Hematopoietic multipotent progenitor cell treated with erythropoietin and hydrocortisone succinate and interleukin-3 and kit ligand, for 8 days (in vitro differentiated cells): ENCODE results near the gene ADAM22.
"Not testable (repeated sequence)": the region's sequence is repeated elsewhere in the genome, so short reads cannot be mapped to it uniquely, and the experiment has no call there.

Source experiments
- DNase-seq: peaks from one replicate; pipeline ENCODE4 v3.0.0-alpha.2; 2015

The ADAM22 gene

DNA sequence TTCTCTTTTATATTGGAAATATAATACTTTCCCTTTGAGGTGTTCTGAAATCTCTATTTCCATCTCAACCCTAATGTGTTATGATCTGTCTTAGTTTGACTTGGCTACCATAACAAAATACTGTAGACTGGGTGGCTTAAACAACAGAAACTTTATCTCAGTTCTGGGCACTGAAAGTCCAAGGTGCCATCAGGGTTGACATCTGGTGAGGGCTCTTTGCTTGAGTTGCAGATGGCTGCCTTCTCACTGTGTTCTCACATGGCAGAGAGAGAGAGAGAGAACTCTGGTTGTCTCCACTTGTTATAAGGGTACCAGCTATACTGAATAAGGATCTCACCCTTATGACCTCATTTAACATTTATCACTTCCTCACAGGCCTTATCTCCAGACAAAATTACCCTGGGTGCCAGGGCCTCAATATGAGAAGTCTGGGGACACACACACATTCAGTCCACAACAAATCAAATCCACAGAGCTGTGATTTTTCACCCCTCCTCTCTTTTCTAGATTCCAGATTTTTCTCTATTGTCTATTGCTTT is 181.3 kb downstream of the ADAM22 start:
- peak; percentile 13 for DNase-seq

GRCh38 chr7:88115816-88116215 is 181.8 kb downstream of the ADAM22 start:
- no peak for DNase-seq

- no peak for DNase-seq
These were observed 182.3 kb downstream of the ADAM22 start for GRCh38 chr7:88116235-88116795.

DNA sequence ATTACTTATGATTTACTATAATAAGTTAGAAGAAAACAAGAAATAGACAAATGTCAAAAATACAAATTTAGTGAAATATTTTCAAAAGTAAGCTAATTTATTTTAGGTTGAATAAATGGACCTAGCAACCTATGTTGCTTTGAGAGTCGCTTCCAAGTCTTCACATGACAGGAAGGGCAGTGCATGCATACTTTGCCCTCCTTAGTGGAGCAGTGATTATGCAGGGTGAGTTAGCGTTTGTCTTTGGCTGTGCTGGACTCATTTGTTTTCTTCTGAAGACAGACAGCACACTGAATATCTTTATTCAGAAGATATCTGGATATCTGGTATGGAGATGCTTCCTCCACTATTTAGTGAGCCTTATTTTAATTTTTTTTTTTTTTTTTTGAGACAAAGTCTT is 183.3 kb downstream of the ADAM22 start:
- DNase-seq: no peak

DNA sequence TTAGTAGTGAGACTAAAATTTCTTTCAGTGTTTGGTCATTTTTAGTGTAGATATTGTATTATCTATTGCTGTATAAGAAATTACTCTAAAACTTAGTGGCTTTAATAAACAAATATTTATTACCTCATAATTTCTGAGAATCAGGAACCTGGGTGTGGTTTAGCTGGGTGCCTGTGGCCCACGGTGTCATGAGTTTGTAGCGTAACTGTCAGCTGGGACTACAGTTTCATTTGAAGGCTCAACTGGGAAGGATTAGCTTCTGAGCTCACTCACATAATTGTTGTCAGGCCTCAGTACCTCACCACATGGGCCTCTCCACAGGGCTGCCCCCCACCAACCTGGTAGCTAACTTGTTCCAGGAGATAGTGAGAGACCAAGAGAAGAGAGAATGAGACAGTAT is 187.3 kb downstream of the ADAM22 start:
- no peak for DNase-seq

DNA sequence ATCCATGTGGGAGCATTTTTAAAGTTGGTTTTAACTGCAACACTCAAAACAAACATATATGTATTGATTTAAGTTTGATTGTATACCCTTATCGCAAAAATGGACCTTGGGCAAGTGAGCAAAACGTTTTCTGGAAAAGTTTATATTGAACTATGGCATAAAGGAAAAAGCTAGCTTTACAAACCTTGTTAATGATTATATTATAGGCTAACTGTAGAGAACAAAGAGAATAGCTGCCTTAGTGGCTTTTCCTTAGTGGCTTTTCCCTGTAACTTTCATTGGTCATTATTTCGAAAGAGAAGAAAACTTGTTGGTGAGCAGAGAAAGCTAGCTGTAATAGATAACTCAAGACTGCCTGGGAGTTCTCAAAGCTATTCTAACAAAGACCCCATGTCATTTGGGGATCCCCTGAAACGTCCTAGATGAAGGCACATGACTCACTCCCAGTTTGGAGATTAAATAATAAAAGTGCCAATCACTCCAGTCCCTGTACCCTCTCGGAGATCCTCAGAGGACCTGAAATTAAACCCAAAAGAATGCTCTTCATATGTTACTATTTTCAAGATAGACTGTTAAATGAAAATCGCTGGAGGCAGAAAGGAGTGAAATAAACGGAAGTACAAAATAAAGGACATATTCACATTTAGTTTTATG is 193.7 kb downstream of the ADAM22 start:
- no peak for DNase-seq

GRCh38 chr7:88132725-88133124 is 198.7 kb downstream of the ADAM22 start:
- no peak for DNase-seq

- DNase-seq: no peak
These were observed 206.9 kb downstream of the ADAM22 start for GRCh38 chr7:88140947-88141346.

GRCh38 chr7:88141479-88141878 is 207.4 kb downstream of the ADAM22 start:
- no peak for DNase-seq

GRCh38 chr7:88141953-88142352 is 207.9 kb downstream of the ADAM22 start:
- DNase-seq: no peak

DNA sequence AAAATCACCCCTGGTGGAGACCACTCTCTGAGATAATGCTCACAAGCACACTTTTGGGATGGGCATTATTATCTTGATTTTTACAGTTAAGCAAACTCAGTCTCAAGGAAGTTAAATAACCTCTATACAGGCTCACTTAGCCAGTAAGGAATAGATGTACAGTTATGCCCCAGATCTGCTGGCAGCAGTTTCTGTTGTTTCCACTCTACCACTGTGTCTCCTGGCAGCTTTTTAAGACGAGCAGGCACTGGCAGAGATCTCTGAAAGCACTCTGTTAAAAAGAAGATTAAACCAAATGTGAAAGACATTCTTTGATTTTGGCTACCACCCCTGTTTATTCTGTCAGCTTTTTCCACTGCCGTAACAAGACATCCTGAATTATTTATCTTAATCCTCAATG is 212.6 kb downstream of the ADAM22 start:
- DNase-seq: no peak

- DNase-seq: no peak
These were observed 213.3 kb downstream of the ADAM22 start for GRCh38 chr7:88147341-88147740.

GRCh38 chr7:88147949-88148348 is 213.9 kb downstream of the ADAM22 start:
- DNase-seq: peak; percentile 46

DNA sequence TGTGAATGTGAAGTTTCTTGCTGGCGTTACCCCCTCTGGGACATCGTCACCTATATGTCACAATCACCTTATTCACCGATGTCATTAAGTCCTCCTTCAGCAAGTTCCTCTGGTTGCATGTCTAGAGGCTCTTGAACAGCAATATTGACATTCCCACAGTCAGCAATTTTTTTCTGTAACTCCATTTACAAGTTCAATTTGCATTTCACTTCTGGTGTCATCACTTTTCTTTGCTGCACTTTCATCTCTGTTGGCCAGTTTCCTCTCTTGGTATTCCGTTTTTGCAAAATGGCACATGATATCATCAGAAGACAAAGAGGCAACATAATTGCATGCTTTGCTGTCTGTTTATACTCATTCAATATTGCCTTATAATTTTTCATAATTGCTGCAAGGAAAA is 216.0 kb downstream of the ADAM22 start:
- no peak for DNase-seq

- no peak for DNase-seq
These were observed 217.2 kb downstream of the ADAM22 start for GRCh38 chr7:88151119-88151790.

GRCh38 chr7:88153378-88153777 is 219.3 kb downstream of the ADAM22 start:
- DNase-seq: no peak

- no peak for DNase-seq
These were observed 221.7 kb downstream of the ADAM22 start for GRCh38 chr7:88155756-88156155.

DNA sequence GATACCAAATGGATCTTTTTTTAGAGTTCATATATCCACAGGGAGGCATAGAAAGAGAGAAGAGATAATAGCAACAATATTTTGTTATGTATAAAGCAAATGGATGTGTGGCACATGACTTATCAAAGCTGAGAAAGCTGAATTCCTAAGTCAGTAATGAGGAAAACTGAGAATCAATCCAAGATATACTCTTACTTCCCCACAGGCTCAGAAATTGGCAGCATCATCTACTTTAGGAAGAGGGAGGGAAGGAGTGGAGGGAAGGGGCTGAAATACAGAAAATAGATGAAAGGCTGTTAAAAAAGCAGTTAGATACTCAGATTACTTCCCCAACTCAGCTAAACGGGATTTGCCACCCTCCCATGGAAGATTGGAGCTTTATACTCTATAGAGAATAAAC is 222.3 kb downstream of the ADAM22 start:
- no peak for DNase-seq

GRCh38 chr7:88159741-88160140 is 225.7 kb downstream of the ADAM22 start:
- DNase-seq: not testable (repeated sequence)

GRCh38 chr7:88165697-88166096 is 231.6 kb downstream of the ADAM22 start:
- no peak for DNase-seq

GRCh38 chr7:88167223-88167622 is 233.2 kb downstream of the ADAM22 start:
- no peak for DNase-seq

DNA sequence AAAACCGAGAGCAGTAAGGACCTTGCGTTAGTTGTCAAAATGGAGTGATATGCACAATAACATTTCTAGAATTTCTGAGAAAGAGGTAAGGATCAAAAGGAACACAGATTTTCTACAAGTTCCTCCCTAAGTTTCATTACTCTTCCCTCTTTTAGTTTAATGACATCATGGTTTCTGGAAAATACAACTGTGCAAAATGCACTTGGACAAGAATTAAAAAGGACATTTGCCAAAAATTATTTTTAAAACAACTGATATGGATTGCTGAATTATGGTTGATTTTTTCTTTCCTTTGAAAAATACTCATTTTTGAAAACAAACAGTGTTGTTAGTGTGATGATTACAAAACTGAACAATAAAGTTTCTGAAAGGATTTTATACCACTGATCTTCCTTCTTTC is 233.7 kb downstream of the ADAM22 start:
- DNase-seq: no peak

DNA sequence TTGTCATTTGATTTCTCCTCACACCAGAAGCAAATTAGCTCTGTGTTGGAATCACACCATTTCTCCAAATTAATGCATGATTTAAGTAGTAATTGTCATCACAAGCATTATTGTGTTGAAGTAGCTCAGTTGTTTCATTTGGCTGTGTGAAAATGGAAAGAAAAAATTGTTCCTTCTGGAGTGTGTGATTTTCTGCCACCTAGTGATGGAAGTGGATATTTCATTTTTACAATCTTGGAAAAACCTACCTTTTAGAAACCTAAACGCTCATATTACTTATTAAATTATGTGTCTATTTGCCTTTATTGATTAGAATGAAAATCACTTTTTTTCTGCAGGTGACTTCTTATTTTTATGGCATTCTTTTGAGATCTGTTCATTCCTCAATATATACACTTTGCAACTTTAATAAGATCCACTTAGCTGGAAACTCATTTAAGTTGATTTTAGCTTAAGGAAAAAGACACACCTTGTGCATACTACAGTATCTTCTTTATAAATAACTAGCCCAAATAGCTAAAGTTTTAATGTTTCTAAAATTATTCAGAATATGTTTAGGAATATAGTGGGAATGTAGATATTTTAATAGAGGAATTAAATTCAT is 235.8 kb downstream of the ADAM22 start:
- peak; percentile 42 for DNase-seq

- no peak for DNase-seq
These were observed 238.8 kb downstream of the ADAM22 start for GRCh38 chr7:88172842-88173241.
